CD14-positive monocyte (primary cell): ENCODE measurements around the gene MSLN. TPM values are rescaled to one million over a fixed set of nuclear protein-coding genes. Genes with fewer than 3 reads are reported as not detected.

Experiments used
- DNase-seq, 3 donors: peaks; one replicate each; pipeline ENCODE4 v3.0.0-alpha.2; 2011 to 2022
- H2AFZ ChIP-seq: 2 replicates; pipeline ENCODE4 v1.6.0; 2012; ENCODE audit warnings: mild to moderate bottlenecking, low read depth, low read length, inconsistent platforms; ENCODE audit not compliant: insufficient read depth, poor library complexity, severe bottlenecking
- H3K27ac ChIP-seq, 2 donors: 1 replicate in 1 of 2; 2 replicates in 1 of 2; pipeline ENCODE4 v1.5.1; 2012 to 2013; ENCODE audit warnings: low read length in 2 of 2, control low read depth in 1 of 2, inconsistent platforms in 1 of 2, low read depth in 1 of 2, mild to moderate bottlenecking in 1 of 2
- H3K27me3 ChIP-seq, 2 donors: one replicate each; pipeline versions ENCODE4 v1.6.0 to v1.6.1; 2011 to 2013; ENCODE audit warnings: low read length in 2 of 2; ENCODE audit not compliant: control insufficient read depth in 2 of 2, insufficient read depth in 2 of 2
- H3K36me3 ChIP-seq, 2 donors: replicated peaks in 1 of 2; 1 replicate in 1 of 2; 2 replicates in 1 of 2; pipeline versions ENCODE4 v1.5.1 to v1.6.1; 2012 to 2013; ENCODE audit warnings: low read length in 2 of 2, control low read depth in 1 of 2, inconsistent platforms in 1 of 2, mild to moderate bottlenecking in 1 of 2; ENCODE audit not compliant: insufficient read depth in 2 of 2, control insufficient read depth in 1 of 2
- H3K4me1 ChIP-seq, 2 donors: 1 replicate in 1 of 2; 2 replicates in 1 of 2; pipeline versions ENCODE4 v1.5.1 to v1.6.1; 2012 to 2013; ENCODE audit warnings: low read length in 2 of 2, control low read depth in 1 of 2, inconsistent platforms in 1 of 2, mild to moderate bottlenecking in 1 of 2, moderate library complexity in 1 of 2; ENCODE audit not compliant: insufficient read depth in 2 of 2, control insufficient read depth in 1 of 2
- H3K4me2 ChIP-seq: replicated peaks from 2 replicates; pipeline ENCODE3; 2012; ENCODE audit warnings: low read length, moderate library complexity, mild to moderate bottlenecking; ENCODE audit not compliant: poor library complexity, severe bottlenecking; ENCODE audit errors: extremely low read depth
- H3K4me3 ChIP-seq, 3 experiments: fragments of 200-600 bp in 1 of 3; sonication (generic) in 1 of 3; replicated peaks in 1 of 3; 1 replicate in 2 of 3; 2 replicates in 1 of 3; pipeline ENCODE4 v1.5.1; 2011 to 2013; ENCODE audit warnings: low read length in 3 of 3, mild to moderate bottlenecking in 3 of 3, control low read depth in 2 of 3, low read depth in 2 of 3, inconsistent platforms in 1 of 3, moderate library complexity in 1 of 3
- H3K79me2 ChIP-seq: 2 replicates; pipeline ENCODE4 v1.6.0; 2012; ENCODE audit warnings: mild to moderate bottlenecking, control low read depth, inconsistent platforms, low read length, moderate library complexity; ENCODE audit not compliant: insufficient read depth
- H3K9ac ChIP-seq: 2 replicates; pipeline ENCODE4 v1.6.0; 2017; ENCODE audit warnings: low read length, mild to moderate bottlenecking; ENCODE audit not compliant: insufficient read depth, poor library complexity, severe bottlenecking
- H3K9me3 ChIP-seq, 2 donors: replicated peaks in 1 of 2; 1 replicate in 1 of 2; 2 replicates in 1 of 2; pipeline versions ENCODE4 v1.5.1 to v1.6.1; 2012 to 2013; ENCODE audit warnings: low read length in 2 of 2, control low read depth in 1 of 2; ENCODE audit not compliant: control insufficient read depth in 1 of 2, insufficient read depth in 1 of 2
- H4K20me1 ChIP-seq: 2 replicates; pipeline ENCODE4 v1.6.0; 2012; ENCODE audit warnings: mild to moderate bottlenecking, low read length, control low read depth, moderate library complexity; ENCODE audit not compliant: insufficient read depth
- H3K27ac Mint-ChIP-seq, 7 donors: one replicate each; pipeline ENCODE4 v1.8.0; 2020; ENCODE audit warnings: mild to moderate bottlenecking in 7 of 7, mixed read lengths in 7 of 7, moderate library complexity in 6 of 7, inconsistent platforms in 2 of 7
- H3K27me3 Mint-ChIP-seq, 3 donors: one replicate each; pipeline ENCODE4 v1.8.0; 2021 to 2022; ENCODE audit warnings: low read depth in 3 of 3, mild to moderate bottlenecking in 3 of 3, mixed read lengths in 3 of 3, moderate library complexity in 3 of 3, inconsistent platforms in 1 of 3
- H3K36me3 Mint-ChIP-seq, 2 donors: one replicate each; pipeline ENCODE4 v1.8.0; 2020; ENCODE audit warnings: mixed read lengths in 2 of 2, inconsistent platforms in 1 of 2, mild to moderate bottlenecking in 1 of 2
- H3K4me1 Mint-ChIP-seq: one replicate; pipeline ENCODE4 v1.8.0; 2020; ENCODE audit warnings: mild to moderate bottlenecking, mixed read lengths
- H3K4me3 Mint-ChIP-seq, 2 donors: one replicate each; pipeline ENCODE4 v1.8.0; 2020; ENCODE audit warnings: mild to moderate bottlenecking in 2 of 2, mixed read lengths in 2 of 2, moderate library complexity in 1 of 2
- H3K9me3 Mint-ChIP-seq, 7 donors: one replicate each; pipeline ENCODE4 v1.8.0; 2020 to 2022; ENCODE audit warnings: mixed read lengths in 7 of 7, mild to moderate bottlenecking in 6 of 7, moderate library complexity in 6 of 7, inconsistent platforms in 2 of 7
- CTCF ChIP-seq: fragments of 200-600 bp; IDR thresholded peaks from one replicate; pipeline ENCODE4 v1.8.0; 2022; ENCODE audit warnings: antibody characterized with exemption, mild to moderate bottlenecking
- WGBS: methylation state at CpG from one replicate; pipeline ENCODE4 v1.1.5; 2013; ENCODE audit warnings: missing lambda C conversion rate; ENCODE audit not compliant: insufficient coverage; 5-methylcytosine and 5-hydroxymethylcytosine counted together
- intact Hi-C, 2 donors: fragments of 100-400 bp; cut with micrococcal nuclease; formaldehyde crosslinking; loops; one replicate each; pipeline versions ENCODE4 v1.15.0 to v1.15.1; 2023
- polyA plus RNA-seq, 3 donors: library from polyadenylated mRNA; depleted of rRNA in 1 of 3; unstranded in 2 of 3; stranded (reverse) in 1 of 3; fragments of 300-500 nt in 2 of 3; fragments of >200 nt in 1 of 3; fragmentation: Illumina TruSeq in 2 of 3; gene quantifications; 1 replicate in 2 of 3; 2 replicates in 1 of 3; pipeline ENCODE4 v1.2.3, GENCODE V29; 2012 to 2021

Gene MSLN
- polyA plus RNA-seq, 3 donors, result 0.07 to 0.29 TPM; not detected in 1

GRCh38 chr16:799111-799947 lies 38.8 kb downstream of the MSLN start:
- peaks cover 0 to 5% (median 0%) of the 10 kb centered on the region in 7 donors for H3K9me3 Mint-ChIP-seq
- H3K27me3 ChIP-seq, result peaks cover 5 to 35% of the 10 kb centered on the region in 2 donors
- no peaks in the 10 kb centered on the region for H3K4me1 Mint-ChIP-seq
- no peaks in the 10 kb centered on the region for H3K4me1 ChIP-seq
- H3K36me3 Mint-ChIP-seq, result peaks cover 4 to 21% of the 10 kb centered on the region in 2 donors
- no peak overlapping the region for H3K9ac ChIP-seq
- no peak overlapping the region for H3K4me3 Mint-ChIP-seq
- intact Hi-C loops, result no loop called here
- peaks cover 25 to 53% (median 27%) of the 10 kb centered on the region in 3 donors for H3K27me3 Mint-ChIP-seq
- no peaks in the 10 kb centered on the region for H3K79me2 ChIP-seq
- no peak for DNase-seq
- H3K27ac ChIP-seq, result no peak overlapping the region
- H3K9me3 ChIP-seq, result no peaks in the 10 kb centered on the region
- no peak for TF ChIP-seq CTCF
- H3K4me2 ChIP-seq, result no peak overlapping the region
- H3K4me3 ChIP-seq, result no peak overlapping the region
- no peak overlapping the region for H3K27ac Mint-ChIP-seq
- 74% methylated on average over 14 of the region's 22 CpGs for WGBS
- no peaks in the 10 kb centered on the region for H3K36me3 ChIP-seq
- no peaks in the 10 kb centered on the region for H4K20me1 ChIP-seq
- no peak overlapping the region for H2AFZ ChIP-seq

GRCh38 chr16:799948-800833 lies 39.7 kb downstream of the MSLN start, which contains the start of gene GNG13:
GNG13 (minus strand) TSS chr16:800734; CDS start chr16:799077, 1,657 bp downstream.
- DNase-seq, result no peak
- WGBS, result 6% methylated on average over 56 of the region's 57 CpGs
- Mint-ChIP-seq H3K27me3 (peaks cover 25 to 57% (median 27%) of the 10 kb centered on the region in 3 donors), H3K36me3 (peaks cover 4 to 21% of the 10 kb centered on the region in 2 donors), H3K27ac (no peak within 1 kb of the TSS), H3K9me3 (peaks cover 0 to 5% (median 0%) of the 10 kb centered on the region in 7 donors), H3K4me3 (no peak within 1 kb of the TSS), H3K4me1 (no peaks in the 10 kb centered on the region)
- Histone ChIP-seq H3K9ac (no peak within 1 kb of the TSS), H3K79me2 (no peaks in the 10 kb centered on the region), H4K20me1 (no peaks in the 10 kb centered on the region), H3K4me1 (no peaks in the 10 kb centered on the region), H3K27ac (no peak within 1 kb of the TSS), H2AFZ (no peak within 1 kb of the TSS), H3K27me3 (peaks cover 5 to 35% of the 10 kb centered on the region in 2 donors), H3K4me2 (no peak within 1 kb of the TSS), H3K9me3 (no peaks in the 10 kb centered on the region), H3K36me3 (no peaks in the 10 kb centered on the region), H3K4me3 (no peak within 1 kb of the TSS)
- no peak for TF ChIP-seq CTCF
- intact Hi-C loops, result no loop called here
